ENCODE results near the gene TRABD2B. TPM values are rescaled to one million over a fixed set of nuclear protein-coding genes. Genes with fewer than 3 reads are reported as not detected.

The TRABD2B gene
- total RNA-seq, 2 experiments from 2014 or later: not detected

- POLR2A ChIA-PET: no interaction called here
- CTCF ChIA-PET: no interaction called here
Measured at GRCh38 chr1:48023488-48023887, 26.3 kb upstream of the TRABD2B start.

GRCh38 chr1:48022306-48022705 lies 25.1 kb upstream of the TRABD2B start:
- CTCF ChIA-PET: no interaction called here
- POLR2A ChIA-PET: no interaction called here

GRCh38 chr1:48021792-48022191 lies 24.6 kb upstream of the TRABD2B start:
- POLR2A ChIA-PET: no interaction called here
- CTCF ChIA-PET: no interaction called here

GRCh38 chr1:48019714-48020315 lies 22.6 kb upstream of the TRABD2B start:
- CTCF ChIA-PET: no interaction called here
- POLR2A ChIA-PET: no interaction called here

GRCh38 chr1:48018799-48019198 lies 21.6 kb upstream of the TRABD2B start:
- CTCF ChIA-PET: no interaction called here
- POLR2A ChIA-PET: no interaction called here

GRCh38 chr1:48017716-48018115 lies 20.5 kb upstream of the TRABD2B start:
- ChIA-PET POLR2A (no interaction called here), CTCF (no interaction called here)

DNA sequence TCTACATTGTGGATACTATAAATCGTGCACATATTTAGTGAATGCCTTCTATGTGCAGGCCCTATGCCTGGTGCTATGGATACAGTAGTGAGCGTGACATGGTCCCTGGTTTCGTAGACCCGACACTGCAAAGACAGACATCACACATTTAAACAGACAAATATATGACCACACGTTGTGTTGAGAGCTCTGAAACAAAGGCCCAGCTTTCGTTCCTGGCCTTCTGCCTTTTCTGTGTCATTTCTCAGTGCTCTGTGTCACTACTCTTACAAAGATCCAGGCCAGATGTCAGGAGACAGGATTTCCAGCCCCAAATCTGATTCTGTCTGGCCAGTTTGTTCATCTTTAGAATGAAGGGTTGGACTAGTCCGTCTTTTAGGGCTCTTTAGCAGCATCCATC lies 19.3 kb upstream of the TRABD2B start:
- ChIA-PET CTCF (no interaction called here), POLR2A (no interaction called here)

- POLR2A ChIA-PET: no interaction called here
Measured at GRCh38 chr1:48013270-48013669, 16.1 kb upstream of the TRABD2B start.

DNA sequence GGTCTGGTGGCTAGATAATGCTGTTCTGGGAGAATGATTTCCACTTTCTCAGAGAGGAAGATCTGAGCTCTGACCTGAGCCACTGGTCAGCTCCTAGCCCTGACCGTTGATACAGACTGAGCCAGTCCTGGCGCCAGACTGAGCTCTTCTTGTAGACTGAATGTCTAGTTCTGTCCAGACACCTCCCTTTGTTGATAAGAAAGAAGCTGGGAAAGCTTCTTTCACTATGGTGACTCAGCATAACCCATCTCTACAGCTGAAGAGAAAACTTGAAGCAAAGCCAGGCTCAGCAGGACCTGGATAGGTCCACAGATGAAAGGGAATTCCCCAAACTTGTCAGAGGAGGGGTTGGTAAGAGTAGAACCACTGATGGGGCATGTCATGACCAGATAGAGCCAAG lies 9.9 kb upstream of the TRABD2B start:
- ChIA-PET POLR2A (no interaction called here), CTCF (no interaction called here)

More at GRCh38 chr1:48013270-48013669, 16.1 kb upstream of the TRABD2B start:
- CTCF ChIA-PET: no interaction called here

- CTCF ChIA-PET: no interaction called here
- POLR2A ChIA-PET: no interaction called here
Measured at GRCh38 chr1:48006264-48006663, 9.1 kb upstream of the TRABD2B start.

DNA sequence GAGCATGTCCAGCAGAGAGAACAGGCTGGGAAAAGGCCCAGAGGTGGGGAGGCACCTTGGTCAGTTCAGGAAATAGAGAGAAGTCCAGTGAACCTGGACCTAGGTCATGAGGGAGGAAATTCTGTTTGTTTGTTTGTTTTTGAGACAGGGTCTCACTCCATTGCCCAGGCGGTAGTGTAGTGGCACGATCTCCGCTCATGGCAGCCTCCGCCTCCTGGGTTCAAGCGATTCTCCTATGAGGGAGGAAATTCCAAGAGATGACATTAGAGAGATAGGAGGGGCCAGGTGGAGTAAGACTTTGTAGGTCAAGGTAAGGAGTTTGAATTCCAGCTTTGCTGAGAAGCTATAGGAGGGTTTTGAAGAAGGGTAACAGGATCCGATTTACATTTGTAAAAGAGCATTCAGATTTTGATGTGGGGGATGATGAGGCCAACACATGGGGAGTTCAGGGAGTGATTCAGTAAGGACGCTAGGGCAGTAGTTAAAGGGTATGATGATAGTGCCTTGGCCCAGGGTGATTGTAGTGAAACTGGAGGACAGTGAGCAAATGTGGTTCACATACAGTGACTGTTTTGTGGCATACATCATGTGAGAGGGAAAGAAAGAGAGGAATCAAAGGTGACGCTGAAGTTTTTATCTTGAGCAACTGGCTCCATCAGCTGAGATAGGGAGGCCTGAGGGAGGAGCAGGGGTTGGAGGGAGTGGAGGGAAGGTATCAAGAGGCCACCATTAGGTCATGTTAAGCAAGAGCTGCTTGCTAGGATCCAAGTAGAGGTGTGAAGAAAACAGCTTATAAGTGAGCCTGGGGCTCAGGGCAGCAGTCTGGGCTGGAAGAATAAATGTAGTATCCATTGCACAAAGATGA lies 8.3 kb upstream of the TRABD2B start:
- POLR2A ChIA-PET: no interaction called here
- CTCF ChIA-PET: no interaction called here

DNA sequence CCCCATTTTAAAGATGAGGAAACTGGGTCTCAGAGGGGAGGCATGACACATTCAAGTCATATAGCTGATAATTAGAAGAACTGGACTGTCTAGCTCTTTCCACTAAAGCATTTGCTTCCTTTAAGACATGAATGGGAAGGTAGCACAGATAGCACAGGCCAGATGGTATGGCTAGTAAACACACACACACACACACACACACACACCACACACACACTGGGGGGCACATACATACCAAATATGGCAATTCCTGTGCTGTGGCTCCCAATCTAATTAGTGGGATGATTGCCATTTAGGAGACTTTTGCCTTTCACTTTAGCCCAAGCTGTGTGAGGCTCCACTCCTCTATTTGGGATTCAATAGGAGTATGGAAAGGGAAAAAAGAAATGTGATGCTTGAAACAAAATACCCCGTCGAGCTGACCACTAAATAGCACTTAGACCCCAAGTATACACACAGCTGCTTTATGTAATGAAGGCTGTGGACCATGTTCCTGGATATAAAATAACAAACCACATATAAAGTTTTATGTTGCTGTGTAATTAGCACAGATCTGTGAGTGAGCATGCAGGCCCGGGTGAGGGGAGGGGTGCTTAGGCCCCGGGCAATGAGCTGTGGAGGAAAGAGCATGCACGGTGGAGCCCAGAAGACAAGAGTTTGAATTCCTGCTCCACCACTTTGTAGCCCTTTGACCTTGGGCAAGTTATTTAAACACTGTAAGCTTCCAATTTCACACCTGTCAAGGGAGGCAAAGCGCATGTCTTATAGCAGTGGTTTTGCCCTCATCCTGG lies 6.8 kb upstream of the TRABD2B start:
- ChIA-PET CTCF (no interaction called here), POLR2A (no interaction called here)

- CTCF ChIA-PET: no interaction called here
Measured at GRCh38 chr1:48002142-48002541, 5.0 kb upstream of the TRABD2B start.

GRCh38 chr1:48001696-48002095 lies 4.5 kb upstream of the TRABD2B start:
- ChIA-PET CTCF (no interaction called here), POLR2A (no interaction called here)

More at GRCh38 chr1:48002142-48002541, 5.0 kb upstream of the TRABD2B start:
- POLR2A ChIA-PET: no interaction called here

DNA sequence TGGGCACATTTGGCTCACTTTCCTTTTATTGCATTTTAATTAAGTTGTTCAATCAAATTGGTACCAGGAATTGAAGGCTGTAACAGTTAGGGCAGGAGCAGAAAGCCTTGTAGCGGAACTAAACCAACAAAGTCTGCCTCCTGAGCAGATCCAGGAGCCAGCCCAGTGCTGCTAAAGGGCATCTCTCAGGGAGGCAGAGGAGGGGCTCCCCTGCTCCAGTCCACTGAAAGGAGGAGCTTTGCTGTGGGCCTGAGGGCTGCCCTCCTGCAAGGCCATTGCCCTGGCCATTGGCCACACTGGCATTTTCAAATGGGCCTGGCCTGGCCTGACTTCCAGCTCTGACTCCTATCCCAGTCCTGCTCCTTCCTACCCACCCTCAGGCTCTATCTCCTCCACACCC lies 3.7 kb upstream of the TRABD2B start:
- POLR2A ChIA-PET: no interaction called here
- CTCF ChIA-PET: no interaction called here

DNA sequence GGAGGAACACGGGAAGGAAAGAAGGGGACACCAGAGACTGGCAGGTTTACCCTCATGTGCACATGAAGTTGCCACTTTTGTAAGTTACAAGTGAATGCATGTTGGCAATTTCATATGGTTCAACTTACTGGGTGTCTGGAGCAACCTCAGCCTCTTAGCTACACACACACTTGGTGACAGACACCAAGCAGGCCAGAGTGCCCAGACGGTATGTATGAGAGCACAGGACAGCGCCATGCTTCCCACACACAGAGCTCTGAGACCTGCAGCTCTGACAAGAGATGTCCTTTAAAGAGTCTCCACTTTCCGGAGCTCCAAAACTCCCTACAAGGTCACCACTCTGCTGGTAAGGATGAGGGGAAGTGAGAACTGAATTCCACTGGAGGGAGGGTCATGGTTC lies 1.9 kb upstream of the TRABD2B start:
- CTCF ChIA-PET: interaction anchor here (2.4 kb wide), 1 partner anchor 10 kb away, joined by 8 read pairs; no protein-coding TSS in a partner anchor
- POLR2A ChIA-PET: no interaction called here

GRCh38 chr1:47998396-47998990 lies 1.3 kb upstream of the TRABD2B start:
- ChIA-PET CTCF (interaction anchor here (2.4 kb wide), 1 partner anchor 11 kb away, joined by 8 read pairs; no protein-coding TSS in a partner anchor), POLR2A (no interaction called here)

DNA sequence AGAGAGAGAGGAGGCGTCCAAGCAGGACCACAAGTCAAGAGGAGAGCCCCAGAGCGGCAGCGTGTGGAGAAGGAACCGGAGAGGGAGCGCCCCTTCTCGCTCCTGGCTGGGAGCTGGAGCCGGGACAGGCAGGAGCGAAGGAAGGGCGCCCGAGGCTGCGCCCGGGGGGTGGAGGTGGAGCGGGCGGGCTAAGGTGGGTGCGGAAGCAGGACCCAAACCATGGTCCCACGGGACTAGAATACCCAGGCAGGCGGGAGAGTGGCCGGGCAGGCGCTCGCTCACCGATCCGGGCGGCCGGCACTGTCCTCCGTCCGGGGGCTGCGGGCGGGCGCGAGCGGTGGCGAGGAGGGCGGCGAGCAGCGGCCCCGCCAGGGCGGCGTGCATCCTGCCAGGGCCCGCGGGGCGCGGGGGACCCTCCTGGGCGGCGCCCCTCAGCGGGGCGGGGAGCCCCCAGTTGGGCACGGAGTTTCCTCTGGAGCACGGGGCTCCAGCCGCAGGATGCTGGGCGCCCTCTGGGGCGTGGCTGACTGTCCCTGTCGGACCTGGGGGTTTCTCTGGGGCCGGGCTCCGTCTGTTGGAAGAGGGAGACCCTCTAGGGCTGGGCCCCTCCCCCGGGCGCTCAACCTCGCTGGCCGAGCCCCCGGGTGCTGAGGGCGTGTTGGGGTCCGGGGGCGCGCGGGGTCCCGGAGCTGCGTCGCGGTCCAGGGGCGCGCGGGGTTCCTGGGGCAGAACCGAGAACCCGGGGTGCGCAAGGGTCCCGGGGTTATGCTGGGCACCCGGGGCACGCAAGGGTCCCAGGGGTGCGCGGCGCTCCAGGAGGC lies 569 bp downstream of the TRABD2B start:
- ChIA-PET POLR2A (interaction anchor here (0.6 kb wide), 1 partner anchor 45 kb away, joined by 3 read pairs; no protein-coding TSS in a partner anchor), CTCF (interaction anchor here (0.6 to 2.4 kb wide), 4 partner anchors 11 to 71 kb away, joined by 3 to 8 read pairs (median 4); no protein-coding TSS in a partner anchor)

- CTCF ChIA-PET: no interaction called here
- POLR2A ChIA-PET: no interaction called here
Measured at GRCh38 chr1:47996060-47996405, 1.2 kb downstream of the TRABD2B start.

Data from activated CD8-positive, alpha-beta memory T cell treated with anti-CD3 and anti-CD28 coated beads for 36 hours (primary cell).